Measurements from ENCODE around the gene CLDN2. TPM values are rescaled to one million over a fixed set of nuclear protein-coding genes. Genes with fewer than 3 reads are reported as not detected.
A peak's percentile ranks its signal among the peaks of the same experiment; 100 is the strongest.
"Not testable (repeated sequence)": the region's sequence is repeated elsewhere in the genome, so short reads cannot be mapped to it uniquely, and the experiment has no call there.

The CLDN2 gene
- total RNA-seq: not detected in 2 replicates

GRCh38 chrX:106919932-106920452 is at the start of gene CLDN2:
Gene CLDN2 (plus strand): TSS chrX:106920402. CDS start chrX:106928229, 7,827 bp downstream.
- Mint-ChIP-seq H3K4me3 (no peak within 1 kb of the TSS), H3K4me1 (ENCODE audit: low read depth) (no peaks in the 10 kb centered on the region), H3K36me3 (ENCODE audit: low read depth) (no peaks in the 10 kb centered on the region), H3K27ac (no peak within 1 kb of the TSS), H3K27me3 (ENCODE audit: insufficient read depth) (peaks cover 2% of the 10 kb centered on the region), H3K9me3 (no peaks in the 10 kb centered on the region)
- DNase-seq (ENCODE audit: low spot score): no peak
- intact Hi-C loops (cut with micrococcal nuclease): no loop called here

GRCh38 chrX:106872796-106873195 is 47.4 kb upstream of the CLDN2 start:
- intact Hi-C loops (cut with micrococcal nuclease): loop anchor here (5.0 kb wide), 1 partner anchor 390 kb away; no protein-coding TSS in a partner anchor
- DNase-seq (ENCODE audit: low spot score); H3K27ac Mint-ChIP-seq; H3K9me3 Mint-ChIP-seq; H3K36me3 Mint-ChIP-seq (ENCODE audit: low read depth); H3K27me3 Mint-ChIP-seq (ENCODE audit: insufficient read depth); H3K4me3 Mint-ChIP-seq; H3K4me1 Mint-ChIP-seq (ENCODE audit: low read depth): not testable (repeated sequence)

- H3K4me3 Mint-ChIP-seq: no peak overlapping the region
- no peaks in the 10 kb centered on the region for H3K9me3 Mint-ChIP-seq
- no peaks in the 10 kb centered on the region for H3K4me1 Mint-ChIP-seq (ENCODE audit: low read depth)
- no peak for DNase-seq (ENCODE audit: low spot score)
- intact Hi-C loops (cut with micrococcal nuclease): loop anchor here (5.0 kb wide), 1 partner anchor 392 kb away; no protein-coding TSS in a partner anchor
- no peaks in the 10 kb centered on the region for H3K36me3 Mint-ChIP-seq (ENCODE audit: low read depth)
- no peak overlapping the region for H3K27ac Mint-ChIP-seq
- H3K27me3 Mint-ChIP-seq (ENCODE audit: insufficient read depth): no peaks in the 10 kb centered on the region
These were observed 46.1 kb upstream of the CLDN2 start for GRCh38 chrX:106874075-106874474.

- Mint-ChIP-seq H3K4me3 (no peak overlapping the region), H3K36me3 (ENCODE audit: low read depth) (no peaks in the 10 kb centered on the region), H3K27me3 (ENCODE audit: insufficient read depth) (peaks cover under 1% of the 10 kb centered on the region), H3K4me1 (ENCODE audit: low read depth) (no peaks in the 10 kb centered on the region), H3K27ac (no peak overlapping the region), H3K9me3 (no peaks in the 10 kb centered on the region)
- no peak for DNase-seq (ENCODE audit: low spot score)
- intact Hi-C loops (cut with micrococcal nuclease): no loop called here
These were observed 45.1 kb upstream of the CLDN2 start for GRCh38 chrX:106875151-106875550.

GRCh38 chrX:106889468-106889867 is 30.7 kb upstream of the CLDN2 start:
- no peaks in the 10 kb centered on the region for H3K4me1 Mint-ChIP-seq (ENCODE audit: low read depth)
- DNase-seq (ENCODE audit: low spot score): no peak
- H3K27ac Mint-ChIP-seq: no peak overlapping the region
- intact Hi-C loops (cut with micrococcal nuclease): no loop called here
- H3K36me3 Mint-ChIP-seq (ENCODE audit: low read depth): no peaks in the 10 kb centered on the region
- no peaks in the 10 kb centered on the region for H3K9me3 Mint-ChIP-seq
- H3K27me3 Mint-ChIP-seq (ENCODE audit: insufficient read depth): no peaks in the 10 kb centered on the region
- H3K4me3 Mint-ChIP-seq: no peak overlapping the region

GRCh38 chrX:106891762-106892460 is 28.3 kb upstream of the CLDN2 start:
- Mint-ChIP-seq H3K36me3 (ENCODE audit: low read depth) (no peaks in the 10 kb centered on the region), H3K4me1 (ENCODE audit: low read depth) (no peaks in the 10 kb centered on the region), H3K27ac (no peak overlapping the region), H3K4me3 (no peak overlapping the region), H3K27me3 (ENCODE audit: insufficient read depth) (no peaks in the 10 kb centered on the region), H3K9me3 (no peaks in the 10 kb centered on the region)
- intact Hi-C loops (cut with micrococcal nuclease): no loop called here
- DNase-seq (ENCODE audit: low spot score): no peak

GRCh38 chrX:106894392-106894909 is 25.8 kb upstream of the CLDN2 start:
- no peaks in the 10 kb centered on the region for H3K27me3 Mint-ChIP-seq (ENCODE audit: insufficient read depth)
- intact Hi-C loops (cut with micrococcal nuclease): loop anchor here (1.0 to 2.0 kb wide), 3 partner anchors 535 to 1178 kb away; partner anchors contain the start of gene NCBP2L
- no peaks in the 10 kb centered on the region for H3K36me3 Mint-ChIP-seq (ENCODE audit: low read depth)

GRCh38 chrX:106894978-106895452 is 25.2 kb upstream of the CLDN2 start:
- no peak for DNase-seq (ENCODE audit: low spot score)
- H3K4me3 Mint-ChIP-seq: no peak overlapping the region
- H3K27ac Mint-ChIP-seq: no peak overlapping the region
- intact Hi-C loops (cut with micrococcal nuclease): loop anchor here (1.0 to 2.0 kb wide), 3 partner anchors 534 to 1178 kb away; partner anchors contain the start of gene NCBP2L
- H3K4me1 Mint-ChIP-seq (ENCODE audit: low read depth): no peaks in the 10 kb centered on the region
- H3K27me3 Mint-ChIP-seq (ENCODE audit: insufficient read depth): no peaks in the 10 kb centered on the region
- no peaks in the 10 kb centered on the region for H3K36me3 Mint-ChIP-seq (ENCODE audit: low read depth)
- H3K9me3 Mint-ChIP-seq: no peaks in the 10 kb centered on the region

More at GRCh38 chrX:106894392-106894909, 25.8 kb upstream of the CLDN2 start:
- no peaks in the 10 kb centered on the region for H3K4me1 Mint-ChIP-seq (ENCODE audit: low read depth)
- peak; percentile 18 for DNase-seq (ENCODE audit: low spot score)
- H3K27ac Mint-ChIP-seq: no peak overlapping the region
- no peak overlapping the region for H3K4me3 Mint-ChIP-seq
- no peaks in the 10 kb centered on the region for H3K9me3 Mint-ChIP-seq

- DNase-seq (ENCODE audit: low spot score): no peak
- no peaks in the 10 kb centered on the region for H3K36me3 Mint-ChIP-seq (ENCODE audit: low read depth)
- H3K27ac Mint-ChIP-seq: no peak overlapping the region
- no peaks in the 10 kb centered on the region for H3K9me3 Mint-ChIP-seq
- no peaks in the 10 kb centered on the region for H3K27me3 Mint-ChIP-seq (ENCODE audit: insufficient read depth)
- H3K4me1 Mint-ChIP-seq (ENCODE audit: low read depth): no peaks in the 10 kb centered on the region
- H3K4me3 Mint-ChIP-seq: no peak overlapping the region
- intact Hi-C loops (cut with micrococcal nuclease): no loop called here
These were observed 22.9 kb upstream of the CLDN2 start for GRCh38 chrX:106897259-106897658.

- intact Hi-C loops (cut with micrococcal nuclease): loop anchor here (1.0 kb wide), 2 partner anchors 55 to 996 kb away; no protein-coding TSS in a partner anchor
- Mint-ChIP-seq H3K4me3 (no peak overlapping the region), H3K27ac (no peak overlapping the region), H3K27me3 (ENCODE audit: insufficient read depth) (no peaks in the 10 kb centered on the region), H3K4me1 (ENCODE audit: low read depth) (no peaks in the 10 kb centered on the region), H3K36me3 (ENCODE audit: low read depth) (no peaks in the 10 kb centered on the region), H3K9me3 (no peaks in the 10 kb centered on the region)
- DNase-seq (ENCODE audit: low spot score): no peak
These were observed 21.7 kb upstream of the CLDN2 start for GRCh38 chrX:106898462-106898861.

- no peaks in the 10 kb centered on the region for H3K4me1 Mint-ChIP-seq (ENCODE audit: low read depth)
- H3K36me3 Mint-ChIP-seq (ENCODE audit: low read depth): no peaks in the 10 kb centered on the region
- no peak for DNase-seq (ENCODE audit: low spot score)
- no peak overlapping the region for H3K27ac Mint-ChIP-seq
- H3K27me3 Mint-ChIP-seq (ENCODE audit: insufficient read depth): no peaks in the 10 kb centered on the region
- intact Hi-C loops (cut with micrococcal nuclease): no loop called here
- H3K4me3 Mint-ChIP-seq: no peak overlapping the region
- H3K9me3 Mint-ChIP-seq: no peaks in the 10 kb centered on the region
These were observed 20.9 kb upstream of the CLDN2 start for GRCh38 chrX:106899276-106899675.

- intact Hi-C loops (cut with micrococcal nuclease): no loop called here
- H3K36me3 Mint-ChIP-seq (ENCODE audit: low read depth): no peaks in the 10 kb centered on the region
- no peak for DNase-seq (ENCODE audit: low spot score)
- H3K27ac Mint-ChIP-seq: no peak overlapping the region
- no peaks in the 10 kb centered on the region for H3K27me3 Mint-ChIP-seq (ENCODE audit: insufficient read depth)
- H3K4me3 Mint-ChIP-seq: no peak overlapping the region
- no peaks in the 10 kb centered on the region for H3K4me1 Mint-ChIP-seq (ENCODE audit: low read depth)
- no peaks in the 10 kb centered on the region for H3K9me3 Mint-ChIP-seq
These were observed 20.4 kb upstream of the CLDN2 start for GRCh38 chrX:106899841-106900240.

- no peak for DNase-seq (ENCODE audit: low spot score)
- no peaks in the 10 kb centered on the region for H3K4me1 Mint-ChIP-seq (ENCODE audit: low read depth)
- H3K9me3 Mint-ChIP-seq: no peaks in the 10 kb centered on the region
- H3K36me3 Mint-ChIP-seq (ENCODE audit: low read depth): no peaks in the 10 kb centered on the region
- H3K27ac Mint-ChIP-seq: no peak overlapping the region
- intact Hi-C loops (cut with micrococcal nuclease): no loop called here
- H3K4me3 Mint-ChIP-seq: no peak overlapping the region
- H3K27me3 Mint-ChIP-seq (ENCODE audit: insufficient read depth): no peaks in the 10 kb centered on the region
These were observed 18.9 kb upstream of the CLDN2 start for GRCh38 chrX:106901341-106901740.

Data from activated T-helper 1 cell treated with anti-CD3 and anti-CD28 coated beads, Interleukin-12 subunit alpha, Interleukin-12 subunit beta, Interleukin-2, Interleukin-4 antibody, amounts not matched to agents 30 ng/mL and 10 ng/mL and 1 ng/mL, durations not matched to agents 14 hours and 24 hours and 36 hours (primary cell).